Natural killer cell (primary cell): ENCODE results near the gene GAL3ST3. TPM values are rescaled to one million over a fixed set of nuclear protein-coding genes. Genes with fewer than 3 reads are reported as not detected.

ENCODE experiments used
- ATAC-seq, 3 donors: fragments of 150-1000 bp in 2 of 3; fragments of 200-7000 bp in 1 of 3; cut with Tn5 transposase; 1 replicate in 1 of 3; 2 replicates in 2 of 3; pipeline ENCODE4 v1.10.0; 2021; ENCODE audit warnings: mild to moderate bottlenecking in 2 of 3, moderate library complexity in 2 of 3
- DNase-seq, 2 donors: peaks; one replicate each; pipeline versions ENCODE4 v3.0.0 to v3.0.0-alpha.2; 2013 to 2021; ENCODE audit warnings: mixed read lengths in 1 of 2
- H3K27ac ChIP-seq: one replicate; pipeline ENCODE4 v1.5.1; 2013; ENCODE audit warnings: mild to moderate bottlenecking, low read length
- H3K27me3 ChIP-seq: one replicate; pipeline ENCODE4 v1.6.1; 2013; ENCODE audit warnings: low read length; ENCODE audit not compliant: control insufficient read depth, insufficient read depth
- H3K36me3 ChIP-seq: one replicate; pipeline ENCODE4 v1.6.1; 2013; ENCODE audit warnings: low read length; ENCODE audit not compliant: control insufficient read depth, insufficient read depth
- H3K4me1 ChIP-seq: one replicate; pipeline ENCODE4 v1.6.1; 2013; ENCODE audit warnings: low read length; ENCODE audit not compliant: control insufficient read depth, insufficient read depth
- H3K4me3 ChIP-seq: one replicate; pipeline ENCODE4 v1.5.1; 2013; ENCODE audit warnings: low read length
- H3K9me3 ChIP-seq: one replicate; pipeline ENCODE4 v1.6.1; 2013; ENCODE audit warnings: low read length; ENCODE audit not compliant: control insufficient read depth, insufficient read depth
- H3K27ac Mint-ChIP-seq, 2 donors: one replicate each; pipeline ENCODE4 v1.8.0; 2022; ENCODE audit warnings: mild to moderate bottlenecking in 2 of 2, mixed read lengths in 2 of 2, moderate library complexity in 1 of 2
- H3K27me3 Mint-ChIP-seq, 2 donors: one replicate each; pipeline ENCODE4 v1.8.0; 2022; ENCODE audit warnings: low read depth in 2 of 2, mixed read lengths in 2 of 2
- H3K36me3 Mint-ChIP-seq: one replicate; pipeline ENCODE4 v1.8.0; 2022; ENCODE audit warnings: mixed read lengths
- H3K4me1 Mint-ChIP-seq, 2 donors: one replicate each; pipeline ENCODE4 v1.8.0; 2022; ENCODE audit warnings: mixed read lengths in 2 of 2
- H3K4me3 Mint-ChIP-seq: one replicate; pipeline ENCODE4 v1.8.0; 2022; ENCODE audit warnings: mild to moderate bottlenecking, moderate library complexity, mixed read lengths
- H3K9me3 Mint-ChIP-seq, 2 donors: one replicate each; pipeline ENCODE4 v1.8.0; 2022; ENCODE audit warnings: mixed read lengths in 2 of 2
- CTCF ChIP-seq: fragments of 200-600 bp; IDR thresholded peaks from one replicate; pipeline ENCODE4 v1.8.0; 2022; ENCODE audit warnings: antibody characterized with exemption
- WGBS: methylation state at CpG from one replicate; pipeline ENCODE4 v1.1.7; 2013; ENCODE audit warnings: missing lambda C conversion rate; ENCODE audit not compliant: insufficient coverage; 5-methylcytosine and 5-hydroxymethylcytosine counted together
- intact Hi-C: fragments of 100-400 bp; cut with micrococcal nuclease; formaldehyde crosslinking; loops from one replicate; pipeline ENCODE4 v1.14.2; 2022
- total RNA-seq, 4 donors: library from RNA; stranded (reverse); fragments of 120-200 nt in 1 of 4; gene quantifications; one replicate each; pipeline versions ENCODE4 v1.2.3 to v1.2.4, GENCODE V29; 2013 to 2022

Gene GAL3ST3
- total RNA-seq, 3 donors from 2014 or later (not counting 1 experiment from before 2014, with no cell fraction given) = not detected

DNA sequence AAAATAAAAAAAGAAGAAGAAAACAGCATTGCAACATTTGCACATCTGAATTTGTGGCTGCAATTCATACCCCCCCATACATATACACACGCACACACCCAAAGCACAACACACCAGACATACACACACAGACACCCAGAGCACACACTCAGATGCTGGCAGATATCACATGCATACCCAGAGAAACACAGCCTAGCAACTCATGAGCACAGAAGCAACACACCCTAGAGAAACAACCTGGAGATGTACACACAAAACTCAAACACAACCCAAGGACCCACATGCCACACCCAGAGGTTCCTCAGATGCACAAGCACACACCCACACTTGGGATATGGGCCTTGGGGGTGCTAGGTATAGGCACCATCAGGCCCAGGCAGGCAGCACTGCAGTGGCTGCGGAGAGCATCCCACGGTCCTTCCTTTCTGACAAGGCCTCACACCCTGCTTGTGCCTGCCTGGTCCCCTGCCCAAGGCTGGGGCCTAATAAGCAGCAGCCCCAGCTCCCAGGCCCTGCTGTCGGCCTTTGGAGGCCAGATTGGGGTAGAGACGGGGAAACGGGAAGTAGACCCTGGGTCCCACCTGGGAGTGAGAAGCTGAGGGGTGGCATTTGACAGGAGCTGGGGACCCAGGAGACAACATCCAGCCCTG lies 34.0 kb downstream of the GAL3ST3 start:
- WGBS = 89% methylated on average over 6 of the region's 6 CpGs
- Histone ChIP-seq H3K27ac (no peak overlapping the region), H3K9me3 (no peaks in the 10 kb centered on the region), H3K4me1 (peaks cover 6% of the 10 kb centered on the region), H3K4me3 (no peak overlapping the region), H3K36me3 (no peaks in the 10 kb centered on the region), H3K27me3 (peaks cover 18% of the 10 kb centered on the region)
- Mint-ChIP-seq H3K27ac (no peak overlapping the region), H3K4me3 (no peak overlapping the region), H3K36me3 (no peaks in the 10 kb centered on the region), H3K9me3 (no peaks in the 10 kb centered on the region), H3K27me3 (peaks cover 4 to 7% of the 10 kb centered on the region in 2 donors), H3K4me1 (peaks cover 2 to 12% of the 10 kb centered on the region in 2 donors)
- ATAC-seq = no peak
- no peak for DNase-seq
- intact Hi-C loops = no loop called here
- no peak for TF ChIP-seq CTCF

DNA sequence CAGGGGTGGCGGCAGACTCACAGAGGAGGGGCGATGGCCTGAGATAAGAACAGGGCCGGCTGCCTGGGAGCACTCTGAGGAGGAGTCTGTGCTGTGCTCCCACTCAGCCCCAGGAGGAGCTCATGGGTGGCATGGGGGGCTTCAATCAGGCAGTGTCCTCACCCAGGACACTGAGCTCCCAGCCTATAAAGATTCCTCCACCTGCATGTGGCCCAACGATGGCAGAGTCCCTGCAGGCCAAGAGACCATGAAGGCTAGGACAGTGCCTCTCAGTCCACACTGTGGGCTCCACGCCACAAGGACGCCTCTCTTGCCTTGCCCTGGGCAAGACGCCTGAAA lies 35.2 kb downstream of the GAL3ST3 start:
- no peaks in the 10 kb centered on the region for H3K36me3 ChIP-seq
- peaks cover 18% of the 10 kb centered on the region for H3K27me3 ChIP-seq
- DNase-seq (no peak), ATAC-seq (no peak)
- Mint-ChIP-seq H3K4me1 (peaks cover 0 to 10% of the 10 kb centered on the region in 2 donors), H3K36me3 (no peaks in the 10 kb centered on the region), H3K9me3 (no peaks in the 10 kb centered on the region), H3K27ac (no peak overlapping the region), H3K27me3 (peaks cover 4 to 7% of the 10 kb centered on the region in 2 donors), H3K4me3 (no peak overlapping the region)
- intact Hi-C loops = no loop called here
- WGBS = 89% methylated on average over 7 of the region's 7 CpGs
- H3K4me3 ChIP-seq = no peak overlapping the region
- no peaks in the 10 kb centered on the region for H3K9me3 ChIP-seq
- TF ChIP-seq CTCF = no peak
- peaks cover 5% of the 10 kb centered on the region for H3K4me1 ChIP-seq
- no peak overlapping the region for H3K27ac ChIP-seq

GRCh38 chr11:66012946-66013761 lies 35.8 kb downstream of the GAL3ST3 start:
- no peak overlapping the region for H3K4me3 ChIP-seq
- H3K27me3 ChIP-seq = peaks cover 18% of the 10 kb centered on the region
- no peaks in the 10 kb centered on the region for H3K36me3 ChIP-seq
- no peak overlapping the region for H3K4me3 Mint-ChIP-seq
- no peaks in the 10 kb centered on the region for H3K36me3 Mint-ChIP-seq
- H3K4me1 Mint-ChIP-seq = peaks cover 0 to 10% of the 10 kb centered on the region in 2 donors
- H3K27me3 Mint-ChIP-seq = peaks cover 4 to 7% of the 10 kb centered on the region in 2 donors
- H3K27ac Mint-ChIP-seq = no peak overlapping the region
- ATAC-seq (peak in 1 of 3 donors; percentile 30), DNase-seq (no peak)
- no peaks in the 10 kb centered on the region for H3K9me3 Mint-ChIP-seq
- H3K4me1 ChIP-seq = peaks cover 5% of the 10 kb centered on the region
- H3K9me3 ChIP-seq = no peaks in the 10 kb centered on the region
- no peak overlapping the region for H3K27ac ChIP-seq
- 26% methylated on average over 12 of the region's 12 CpGs for WGBS
- intact Hi-C loops = no loop called here
- TF ChIP-seq CTCF = no peak
